ENCODE results near the gene CCDC191.

GRCh38 chr3:114103181-114103580 lies 46.9 kb upstream of the CCDC191 start:
- TF ChIP-seq ZFP30 (CRISPR knock-in tag; IDR thresholded peaks at IDR 0.05) (no peak), CSDC2 (CRISPR knock-in tag; IDR thresholded peaks at IDR 0.05) (no peak), ESRRG (CRISPR knock-in tag; IDR thresholded peaks at IDR 0.05) (no peak), ZNF70 (CRISPR knock-in tag; IDR thresholded peaks at IDR 0.05) (no peak), ZFP3 (CRISPR knock-in tag; IDR thresholded peaks at IDR 0.05) (no peak), RARB (CRISPR knock-in tag; IDR thresholded peaks at IDR 0.05) (no peak), TSHZ2 (CRISPR knock-in tag; IDR thresholded peaks at IDR 0.05) (no peak), POU6F1 (CRISPR knock-in tag; IDR thresholded peaks at IDR 0.05; ENCODE audit: borderline replicate concordance, low read depth) (no peak), ARNTL (CRISPR knock-in tag; IDR thresholded peaks at IDR 0.05; ENCODE audit: borderline replicate concordance, low read depth) (no peak), OSR1 (CRISPR knock-in tag; IDR thresholded peaks at IDR 0.05) (no peak), PATZ1 (CRISPR knock-in tag; IDR thresholded peaks at IDR 0.05; ENCODE audit: borderline replicate concordance) (no peak)
